Mesendoderm (in vitro differentiated cells): ENCODE data around the gene ATP2A3.

Experiments
- DNase-seq: peaks from one replicate; pipeline ENCODE4 v3.0.0; 2013
- H2AK5ac ChIP-seq: 2 replicates; pipeline ENCODE4 v1.6.1; 2013; ENCODE audit warnings: low read length, inconsistent platforms
- H2BK120ac ChIP-seq: 2 replicates; pipeline ENCODE4 v1.6.1; 2013; ENCODE audit warnings: low read depth, mild to moderate bottlenecking, low read length, moderate library complexity, mixed read lengths
- H2BK15ac ChIP-seq: replicated peaks from 2 replicates; pipeline ENCODE4 v1.6.1; 2013; ENCODE audit warnings: low read depth, mild to moderate bottlenecking, moderate library complexity
- H2BK5ac ChIP-seq: 2 replicates; pipeline ENCODE4 v1.6.1; 2013; ENCODE audit warnings: low read length, inconsistent platforms
- H3K18ac ChIP-seq: 2 replicates; pipeline ENCODE4 v1.6.1; 2013; ENCODE audit warnings: mild to moderate bottlenecking, low read length, mixed read lengths
- H3K23ac ChIP-seq: one replicate; pipeline ENCODE4 v1.6.1; 2013; ENCODE audit warnings: low read length
- H3K27ac ChIP-seq: 2 replicates; pipeline ENCODE4 v1.5.1; 2013; ENCODE audit warnings: low read depth, mild to moderate bottlenecking, inconsistent platforms, low read length, moderate library complexity
- H3K27me3 ChIP-seq: 2 replicates; pipeline ENCODE4 v1.6.1; 2013; ENCODE audit warnings: low read length, control low read depth, mild to moderate bottlenecking, inconsistent platforms; ENCODE audit not compliant: insufficient read depth, poor library complexity
- H3K36me3 ChIP-seq: 2 replicates; pipeline ENCODE4 v1.6.1; 2013; ENCODE audit warnings: low read length, inconsistent platforms; ENCODE audit not compliant: control insufficient read depth, insufficient read depth
- H3K4ac ChIP-seq: one replicate; pipeline ENCODE4 v1.6.1; 2013; ENCODE audit warnings: low read depth, mild to moderate bottlenecking, low read length, moderate library complexity
- H3K4me1 ChIP-seq: 2 replicates; pipeline ENCODE4 v1.6.1; 2013; ENCODE audit warnings: low read depth, low read length, inconsistent platforms; ENCODE audit not compliant: control insufficient read depth
- H3K4me2 ChIP-seq: 2 replicates; pipeline ENCODE4 v1.6.1; 2013; ENCODE audit warnings: low read length
- H3K4me3 ChIP-seq: 2 replicates; pipeline ENCODE4 v1.5.1; 2013; ENCODE audit warnings: mild to moderate bottlenecking, low read length
- H3K56ac ChIP-seq: one replicate; pipeline ENCODE4 v1.6.1; 2013; ENCODE audit warnings: low read length
- H3K79me1 ChIP-seq: 2 replicates; pipeline ENCODE4 v1.6.1; 2013; ENCODE audit warnings: low read length, inconsistent platforms
- H3K79me2 ChIP-seq: 2 replicates; pipeline ENCODE4 v1.6.1; 2013; ENCODE audit warnings: mild to moderate bottlenecking, low read length; ENCODE audit not compliant: control insufficient read depth, insufficient read depth
- H3K9ac ChIP-seq: 2 replicates; pipeline ENCODE4 v1.6.1; 2013; ENCODE audit warnings: low read length, inconsistent platforms
- H4K5ac ChIP-seq: one replicate; pipeline ENCODE4 v1.6.1; 2013; ENCODE audit warnings: low read length
- H4K8ac ChIP-seq: one replicate; pipeline ENCODE4 v1.6.1; 2013; ENCODE audit warnings: low read depth, mild to moderate bottlenecking, control low read depth, low read length, moderate library complexity
- WGBS: extraction: QIAGEN DNeasy Blood & Tissue Kit; methylation state at CpG from one replicate; pipeline ENCODE4 v1.1.7; 2013; ENCODE audit warnings: low lambda C conversion rate, missing lambda C conversion rate; ENCODE audit not compliant: insufficient coverage; ENCODE audit errors: extremely low coverage; 5-methylcytosine and 5-hydroxymethylcytosine counted together

Gene ATP2A3

DNA sequence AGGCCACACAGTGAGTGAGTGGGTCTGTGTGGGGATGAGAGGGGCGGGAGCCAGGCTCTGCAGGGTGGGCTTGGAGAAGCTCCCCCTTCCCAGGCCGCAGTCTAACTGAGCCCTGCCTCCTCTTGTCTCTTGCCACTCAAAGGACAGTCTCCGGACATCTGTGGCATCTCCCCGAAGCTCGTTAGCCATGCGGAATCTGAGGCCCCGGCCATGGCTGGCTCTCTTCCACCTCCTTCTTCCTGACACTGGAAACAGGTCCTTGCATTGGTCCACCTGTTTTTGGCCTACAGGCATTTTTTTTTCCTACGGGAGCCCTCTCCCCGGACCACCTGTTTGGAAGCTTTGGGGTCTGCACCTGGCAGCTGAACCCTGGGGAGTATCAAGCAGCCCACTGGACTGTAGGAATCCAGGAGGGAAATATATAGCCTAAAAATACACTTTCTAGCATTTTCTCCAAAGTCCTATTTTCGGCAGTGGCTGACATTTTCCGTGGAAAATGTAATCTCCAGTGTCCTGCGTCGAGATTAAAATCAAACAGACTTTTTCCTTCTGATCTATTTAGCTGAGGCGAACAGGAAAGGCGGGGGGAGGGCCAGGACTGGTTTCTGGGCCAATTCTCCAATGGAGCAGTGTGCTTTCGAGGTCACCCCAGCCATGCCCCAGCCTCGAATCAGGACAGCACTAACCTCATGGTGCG is 9.1 kb downstream of the ATP2A3 start:
- Histone ChIP-seq H3K9ac (no peak overlapping the region), H3K4me3 (no peak overlapping the region), H3K27ac (no peak overlapping the region), H2AK5ac (no peak overlapping the region), H2BK120ac (no peak overlapping the region), H3K4me2 (no peak overlapping the region), H3K4ac (no peak overlapping the region), H3K79me1 (no peaks in the 10 kb centered on the region), H4K5ac (no peak overlapping the region), H2BK15ac (no peak overlapping the region), H3K79me2 (no peaks in the 10 kb centered on the region), H4K8ac (no peak overlapping the region), H3K18ac (no peak overlapping the region), H2BK5ac (no peak overlapping the region), H3K4me1 (no peaks in the 10 kb centered on the region), H3K36me3 (no peaks in the 10 kb centered on the region), H3K27me3 (no peaks in the 10 kb centered on the region), H3K56ac (no peak overlapping the region), H3K23ac (no peak overlapping the region)
- DNase-seq = no peak
- no CpG with 5 or more reads among the region's 18 CpGs for WGBS

- no peak overlapping the region for H4K5ac ChIP-seq
- no peak overlapping the region for H2AK5ac ChIP-seq
- H3K4me3 ChIP-seq = no peak overlapping the region
- H4K8ac ChIP-seq = no peak overlapping the region
- no peak overlapping the region for H2BK120ac ChIP-seq
- no peak overlapping the region for H3K4ac ChIP-seq
- no CpG with 5 or more reads among the region's 10 CpGs for WGBS
- no peak overlapping the region for H2BK15ac ChIP-seq
- no peaks in the 10 kb centered on the region for H3K4me1 ChIP-seq
- no peak overlapping the region for H3K56ac ChIP-seq
- no peaks in the 10 kb centered on the region for H3K79me1 ChIP-seq
- H3K18ac ChIP-seq = no peak overlapping the region
- no peak overlapping the region for H3K9ac ChIP-seq
- H3K27me3 ChIP-seq = no peaks in the 10 kb centered on the region
- H3K4me2 ChIP-seq = no peak overlapping the region
- no peak overlapping the region for H3K27ac ChIP-seq
- H3K23ac ChIP-seq = no peak overlapping the region
- no peaks in the 10 kb centered on the region for H3K79me2 ChIP-seq
- no peak for DNase-seq
- no peak overlapping the region for H2BK5ac ChIP-seq
- H3K36me3 ChIP-seq = no peaks in the 10 kb centered on the region
Measured at GRCh38 chr17:3954086-3954485, 10.2 kb downstream of the ATP2A3 start.

DNA sequence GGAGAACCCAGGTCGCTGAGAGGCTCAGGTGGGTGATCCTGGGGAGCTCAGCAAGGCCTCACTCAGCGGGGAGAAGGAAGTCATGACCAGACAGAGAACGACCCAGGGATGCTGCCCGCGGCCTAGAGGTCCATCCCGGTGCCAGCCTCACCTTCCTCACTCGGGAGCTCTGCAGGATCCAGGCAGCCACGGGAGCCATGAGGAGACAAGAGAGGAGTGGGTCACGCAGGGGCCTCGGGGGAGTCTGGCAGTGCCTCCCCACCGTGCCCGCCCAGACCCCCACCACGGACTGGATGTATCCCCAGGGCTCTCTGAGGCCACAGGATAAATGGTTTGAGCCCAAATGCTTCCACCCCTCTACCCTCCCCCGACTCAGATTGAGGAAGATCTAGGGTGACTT is 10.7 kb downstream of the ATP2A3 start:
- no peak overlapping the region for H3K56ac ChIP-seq
- H3K4me2 ChIP-seq = no peak overlapping the region
- no CpG with 5 or more reads among the region's 14 CpGs for WGBS
- no peaks in the 10 kb centered on the region for H3K79me1 ChIP-seq
- H2BK120ac ChIP-seq = no peak overlapping the region
- DNase-seq = no peak
- no peaks in the 10 kb centered on the region for H3K79me2 ChIP-seq
- H3K36me3 ChIP-seq = no peaks in the 10 kb centered on the region
- no peak overlapping the region for H2AK5ac ChIP-seq
- H3K27ac ChIP-seq = no peak overlapping the region
- no peak overlapping the region for H2BK5ac ChIP-seq
- no peaks in the 10 kb centered on the region for H3K4me1 ChIP-seq
- H3K27me3 ChIP-seq = no peaks in the 10 kb centered on the region
- no peak overlapping the region for H3K9ac ChIP-seq
- H3K18ac ChIP-seq = no peak overlapping the region
- H3K23ac ChIP-seq = no peak overlapping the region
- no peak overlapping the region for H3K4me3 ChIP-seq
- H2BK15ac ChIP-seq = no peak overlapping the region
- no peak overlapping the region for H4K8ac ChIP-seq
- no peak overlapping the region for H3K4ac ChIP-seq
- no peak overlapping the region for H4K5ac ChIP-seq

- no peak overlapping the region for H4K5ac ChIP-seq
- WGBS = no CpG with 5 or more reads among the region's 14 CpGs
- no peaks in the 10 kb centered on the region for H3K36me3 ChIP-seq
- H2AK5ac ChIP-seq = no peak overlapping the region
- no peak overlapping the region for H2BK5ac ChIP-seq
- no peak overlapping the region for H3K4me3 ChIP-seq
- no peaks in the 10 kb centered on the region for H3K79me2 ChIP-seq
- H4K8ac ChIP-seq = no peak overlapping the region
- no peaks in the 10 kb centered on the region for H3K4me1 ChIP-seq
- no peak for DNase-seq
- no peak overlapping the region for H3K9ac ChIP-seq
- H3K79me1 ChIP-seq = no peaks in the 10 kb centered on the region
- H2BK120ac ChIP-seq = no peak overlapping the region
- H3K23ac ChIP-seq = no peak overlapping the region
- no peak overlapping the region for H2BK15ac ChIP-seq
- H3K18ac ChIP-seq = no peak overlapping the region
- H3K4ac ChIP-seq = no peak overlapping the region
- no peaks in the 10 kb centered on the region for H3K27me3 ChIP-seq
- no peak overlapping the region for H3K56ac ChIP-seq
- H3K27ac ChIP-seq = no peak overlapping the region
- no peak overlapping the region for H3K4me2 ChIP-seq
Measured at GRCh38 chr17:3952186-3952585, 12.1 kb downstream of the ATP2A3 start.

- no CpG with 5 or more reads among the region's 16 CpGs for WGBS
- no peak overlapping the region for H3K27ac ChIP-seq
Measured at GRCh38 chr17:3951420-3951819, 12.8 kb downstream of the ATP2A3 start.

DNA sequence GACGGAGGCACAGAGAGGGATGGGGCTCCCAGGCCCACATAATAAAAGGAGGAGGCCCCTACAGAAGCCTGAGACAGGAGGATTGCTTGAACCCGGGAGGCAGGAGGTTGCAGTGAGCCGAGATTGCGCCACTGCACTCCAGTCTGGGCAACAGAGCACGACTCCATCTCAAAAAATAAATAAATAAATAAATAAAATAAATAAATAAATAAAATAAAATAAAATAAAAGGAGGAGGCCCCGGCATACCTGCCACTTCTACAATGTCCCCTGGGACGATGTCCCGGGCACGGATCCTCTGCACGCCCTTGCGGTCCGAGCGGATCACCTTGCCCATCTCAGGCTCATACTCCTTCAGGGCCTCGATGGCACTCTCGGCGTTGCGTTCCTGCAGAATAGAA is 13.2 kb downstream of the ATP2A3 start:
- H2AK5ac ChIP-seq = no peak overlapping the region
- no peak overlapping the region for H3K9ac ChIP-seq
- H3K4ac ChIP-seq = no peak overlapping the region
- no peaks in the 10 kb centered on the region for H3K79me1 ChIP-seq
- H3K27me3 ChIP-seq = no peaks in the 10 kb centered on the region
- H3K4me3 ChIP-seq = no peak overlapping the region
- H3K27ac ChIP-seq = no peak overlapping the region
- H2BK5ac ChIP-seq = no peak overlapping the region
- H3K36me3 ChIP-seq = no peaks in the 10 kb centered on the region
- no peaks in the 10 kb centered on the region for H3K79me2 ChIP-seq
- H2BK120ac ChIP-seq = no peak overlapping the region
- no peaks in the 10 kb centered on the region for H3K4me1 ChIP-seq
- H4K8ac ChIP-seq = no peak overlapping the region
- no peak for DNase-seq
- no peak overlapping the region for H4K5ac ChIP-seq
- no peak overlapping the region for H3K4me2 ChIP-seq
- no peak overlapping the region for H3K23ac ChIP-seq
- no CpG with 5 or more reads among the region's 17 CpGs for WGBS
- no peak overlapping the region for H3K56ac ChIP-seq
- no peak overlapping the region for H2BK15ac ChIP-seq
- H3K18ac ChIP-seq = no peak overlapping the region

More at GRCh38 chr17:3951420-3951819, 12.8 kb downstream of the ATP2A3 start:
- no peak overlapping the region for H2BK120ac ChIP-seq
- no peak overlapping the region for H3K56ac ChIP-seq
- H3K23ac ChIP-seq = no peak overlapping the region
- H3K27me3 ChIP-seq = no peaks in the 10 kb centered on the region
- no peaks in the 10 kb centered on the region for H3K79me2 ChIP-seq
- DNase-seq = no peak
- no peaks in the 10 kb centered on the region for H3K36me3 ChIP-seq
- H3K4me2 ChIP-seq = no peak overlapping the region
- no peak overlapping the region for H3K4ac ChIP-seq
- no peak overlapping the region for H4K5ac ChIP-seq
- no peak overlapping the region for H2BK15ac ChIP-seq
- H3K4me1 ChIP-seq = no peaks in the 10 kb centered on the region
- H3K9ac ChIP-seq = no peak overlapping the region
- no peaks in the 10 kb centered on the region for H3K79me1 ChIP-seq
- H3K18ac ChIP-seq = no peak overlapping the region
- no peak overlapping the region for H2AK5ac ChIP-seq
- H4K8ac ChIP-seq = no peak overlapping the region
- H2BK5ac ChIP-seq = no peak overlapping the region
- no peak overlapping the region for H3K4me3 ChIP-seq
